HepG2 (cell line): ENCODE data around the gene RHOBTB1. TPM values are rescaled to one million over a fixed set of nuclear protein-coding genes. Genes with fewer than 3 reads are reported as not detected.

Experiments used
- ATF7-NPFF ChIP-seq: sonication (generic); formaldehyde crosslinking; IDR thresholded peaks from 2 replicates; pipeline ENCODE4 v1.8.1; 2023; ENCODE audit warnings: mild to moderate bottlenecking, low read depth, missing genetic modification reagents, moderate library complexity
- CREM ChIP-seq, 2 experiments: sonication (generic) in 1 of 2; formaldehyde crosslinking in 1 of 2; IDR thresholded peaks; 2 replicates each; pipeline versions ENCODE4 v1.4.0 to v1.6.1; 2016 to 2020; ENCODE audit warnings: antibody characterized with exemption in 1 of 2, mild to moderate bottlenecking in 1 of 2, missing genetic modification reagents in 1 of 2
- FOSL2 ChIP-seq: sonication (generic); formaldehyde crosslinking; IDR thresholded peaks from 2 replicates; pipeline ENCODE4 v1.4.0; 2020; ENCODE audit warnings: missing genetic modification reagents
- FOXK1 ChIP-seq: sonication (generic); formaldehyde crosslinking; IDR thresholded peaks from 2 replicates; pipeline ENCODE4 v1.4.0; 2020; ENCODE audit warnings: low read depth, missing genetic modification reagents, borderline replicate concordance
- GATAD1 ChIP-seq: IDR thresholded peaks from 2 replicates; pipeline ENCODE4 v1.6.1; 2016; ENCODE audit warnings: missing genetic modification reagents, missing compliant biosample characterization
- HDAC1 ChIP-seq: sonication (generic); formaldehyde crosslinking; IDR thresholded peaks from 2 replicates; pipeline ENCODE4 v1.5.1; 2020; ENCODE audit warnings: mild to moderate bottlenecking, missing genetic modification reagents
- HMG20A ChIP-seq: IDR thresholded peaks from 2 replicates; pipeline ENCODE4 v1.6.1; 2016; ENCODE audit warnings: borderline replicate concordance
- HNRNPH1 ChIP-seq: fragments of 200-400 bp; formaldehyde crosslinking; optimal IDR thresholded peaks from 2 replicates; pipeline ENCODE3; 2017; ENCODE audit warnings: mild to moderate bottlenecking, low read depth, low read length
- ISL2 ChIP-seq: sonication (generic); formaldehyde crosslinking; IDR thresholded peaks from 2 replicates; pipeline ENCODE4 v1.5.0; 2020; ENCODE audit warnings: missing genetic modification reagents
- MAFF ChIP-seq: IDR thresholded peaks from 2 replicates; pipeline ENCODE4 v1.6.1; 2011; ENCODE audit warnings: low read depth, low read length, improper control_type of control experiment
- SALL1 ChIP-seq: sonication (generic); formaldehyde crosslinking; IDR thresholded peaks from 2 replicates; pipeline ENCODE4 v1.8.0; 2022; ENCODE audit warnings: mild to moderate bottlenecking, missing genetic modification reagents
- USF2 ChIP-seq, 2 experiments: sonication (generic) in 1 of 2; formaldehyde crosslinking in 1 of 2; IDR thresholded peaks; 2 replicates each; pipeline versions ENCODE4 v1.5.1 to v1.6.1; 2011 to 2020; ENCODE audit warnings: borderline replicate concordance in 1 of 2, low read depth in 1 of 2, low read length in 1 of 2, mild to moderate bottlenecking in 1 of 2, missing genetic modification reagents in 1 of 2, moderate library complexity in 1 of 2
- ZHX2 ChIP-seq, 2 experiments: sonication (generic) in 1 of 2; formaldehyde crosslinking in 1 of 2; IDR thresholded peaks; 2 replicates each; pipeline versions ENCODE4 v1.6.1 to v1.9.0; 2014 to 2022; ENCODE audit warnings: antibody characterized with exemption in 1 of 2, borderline replicate concordance in 1 of 2, inconsistent platforms in 1 of 2, low read depth in 1 of 2, missing genetic modification reagents in 1 of 2
- ZNF362 ChIP-seq: sonication (generic); formaldehyde crosslinking; IDR thresholded peaks from 2 replicates; pipeline ENCODE4 v1.4.0; 2020; ENCODE audit warnings: missing genetic modification reagents, mild to moderate bottlenecking, borderline replicate concordance
- ZSCAN5A ChIP-seq: sonication (generic); formaldehyde crosslinking; IDR thresholded peaks from 2 replicates; pipeline ENCODE4 v1.8.0; 2022; ENCODE audit warnings: mild to moderate bottlenecking, missing genetic modification reagents, borderline replicate concordance
- polyA plus RNA-seq, 8 experiments: library from polyadenylated mRNA; depleted of rRNA in 3 of 8; stranded (reverse) in 7 of 8; unstranded in 1 of 8; fragments of >200 nt; fragmentation: Illumina TruSeq in 4 of 8; extraction: Trizol in 4 of 8; gene quantifications; 2 replicates each; pipeline versions ENCODE4 v1.2.1 to v1.2.3, GENCODE V29; 2011 to 2016; ENCODE audit warnings: low read depth in 4 of 8, missing spikeins in 1 of 8, mixed read lengths in 1 of 8; ENCODE audit not compliant: insufficient read depth in 1 of 8
- total RNA-seq, 5 experiments: library from RNA; depleted of rRNA; stranded (reverse); fragments of >200 nt; fragmentation: Illumina TruSeq; extraction: Trizol; gene quantifications; 2 replicates each; pipeline ENCODE4 v1.2.3, GENCODE V29; 2016; ENCODE audit warnings: low read depth in 1 of 5

The RHOBTB1 gene
- total and polyA plus RNA-seq, 2 of the 13 experiments (the other 11 are each of a cell fraction or from before 2014, with no cell fraction given): 18.8 to 59.5 TPM

- TF ChIP-seq USF2 (IDR thresholded peaks at IDR 0.05; ENCODE audit: low read depth, low read length) (no peak), USF2 (CRISPR knock-in tag; IDR thresholded peaks at IDR 0.05; ENCODE audit: borderline replicate concordance) (no peak), CREM (IDR thresholded peaks at IDR 0.05) (peak; percentile 21; the same call in 1 of the 2 replicates), CREM (CRISPR knock-in tag; IDR thresholded peaks at IDR 0.05) (no peak), ZSCAN5A (CRISPR knock-in tag) (no peak), ZNF362 (CRISPR knock-in tag) (peak; percentile 27; the same call in 1 of the 2 replicates), MAFF (no peak), FOSL2 (CRISPR knock-in tag) (no peak), ATF7-NPFF (CRISPR knock-in tag) (no peak), HNRNPH1 (no peak), HDAC1 (CRISPR knock-in tag) (peak; percentile 21; the same call in 1 of the 2 replicates), ZHX2 (IDR thresholded peaks at IDR 0.05; ENCODE audit: low read depth) (no peak), ZHX2 (CRISPR knock-in tag; IDR thresholded peaks at IDR 0.05; ENCODE audit: borderline replicate concordance) (no peak), GATAD1 (no peak), ISL2 (CRISPR knock-in tag) (0 out of 2 replicates have a peak, but pooled peaks have one; percentile 35), HMG20A (CRISPR knock-in tag) (no peak), SALL1 (CRISPR knock-in tag) (0 out of 2 replicates have a peak, but pooled peaks have one; percentile 15), FOXK1 (CRISPR knock-in tag) (peak; percentile 24; the same call in 1 of the 2 replicates)
These were observed 1.1 kb downstream of the RHOBTB1 start (continued) for GRCh38 chr10:60942788-60943315.
